Transverse colon (tissue), 4 donors: ENCODE measurements around the gene RPL13A. TPM values are rescaled to one million over a fixed set of nuclear protein-coding genes. Genes with fewer than 3 reads are reported as not detected.

Experiments used
- DNase-seq: peaks from one replicate; pipeline ENCODE4 v3.0.0-alpha.2; 2019
- H3K27ac ChIP-seq, 4 donors: fragments of 200-600 bp; sonication (generic); 2 replicates each; pipeline ENCODE4 v1.5.1; 2016 to 2018; ENCODE audit warnings: inconsistent platforms in 4 of 4
- H3K27me3 ChIP-seq: fragments of 200-600 bp; sonication (generic); 2 replicates; pipeline ENCODE4 v1.5.1; 2017; ENCODE audit warnings: inconsistent platforms
- H3K36me3 ChIP-seq, 4 donors: fragments of 200-600 bp; sonication (generic); 2 replicates each; pipeline ENCODE4 v1.5.1; 2017 to 2019; ENCODE audit warnings: inconsistent platforms in 4 of 4
- H3K4me1 ChIP-seq, 4 donors: fragments of 200-600 bp; sonication (generic); 2 replicates each; pipeline ENCODE4 v1.5.1; 2017 to 2020; ENCODE audit warnings: inconsistent platforms in 4 of 4
- H3K4me3 ChIP-seq, 4 donors: fragments of 200-600 bp; sonication (generic); 1 replicate in 1 of 4; 2 replicates in 3 of 4; pipeline versions ENCODE4 v1.5.1 to v1.6.1; 2017 to 2019; ENCODE audit warnings: inconsistent platforms in 4 of 4
- H3K9me3 ChIP-seq, 2 donors: fragments of 200-600 bp; sonication (generic); 2 replicates each; pipeline ENCODE4 v1.5.1; 2017 to 2019; ENCODE audit warnings: inconsistent platforms in 2 of 2
- EP300 ChIP-seq: sonication (generic); formaldehyde crosslinking; IDR thresholded peaks from one replicate; pipeline ENCODE4 v1.6.1; 2017; ENCODE audit warnings: antibody characterized with exemption, low read depth
- POLR2A ChIP-seq: fragments of 450-650 bp; IDR thresholded peaks from one replicate; pipeline ENCODE4 v1.6.1; 2016; ENCODE audit warnings: antibody characterized with exemption, mild to moderate bottlenecking, moderate library complexity
- POLR2AphosphoS5 ChIP-seq, 3 donors: sonication (generic); formaldehyde crosslinking; IDR thresholded peaks; one replicate each; pipeline ENCODE4 v1.6.1; 2016; ENCODE audit warnings: antibody characterized with exemption in 3 of 3
- WGBS, 2 donors: methylation state at CpG; one replicate each; pipeline ENCODE4 v1.1.5; 2018; ENCODE audit warnings: low coverage in 1 of 2; 5-methylcytosine and 5-hydroxymethylcytosine counted together
- in situ Hi-C, 4 donors: fragments of 200-750 bp; cut with MboI; loops; one replicate each; pipeline versions ENCODE4 v1.15.0 to v1.15.1; 2017; ENCODE audit warnings: low sequenced_read_pairs in 3 of 4, low pct_ligation_motif_present in 1 of 4, low pct_unique_long_range_greater_than_20kb in 1 of 4
- intact Hi-C: fragments of 100-400 bp; cut with DNase I; formaldehyde crosslinking; loops from one replicate; pipeline ENCODE4 v1.15.1; 2023; ENCODE audit warnings: low total_unique reads
- total RNA-seq, 4 donors: library from RNA; depleted of rRNA; stranded (reverse); fragments of >200 nt; gene quantifications; one replicate each; pipeline ENCODE4 v1.1.0, GENCODE V29; 2016
- TF ChIP-seq, protein P1 (sequence below), 5 experiments: fragments of 200-600 bp in 3 of 5; fragments of 450-650 bp in 2 of 5; sonication (generic) in 3 of 5; IDR thresholded peaks; 1 replicate in 2 of 5; 2 replicates in 3 of 5; pipeline ENCODE4 v1.5.1; 2016 to 2017; ENCODE audit warnings: antibody characterized with exemption in 5 of 5, inconsistent platforms in 3 of 5, mild to moderate bottlenecking in 2 of 5, moderate library complexity in 1 of 5

Gene RPL13A
- total RNA-seq, 4 donors from 2014 or later, result 1,219 to 2,956 (median 2,884) TPM

DNA sequence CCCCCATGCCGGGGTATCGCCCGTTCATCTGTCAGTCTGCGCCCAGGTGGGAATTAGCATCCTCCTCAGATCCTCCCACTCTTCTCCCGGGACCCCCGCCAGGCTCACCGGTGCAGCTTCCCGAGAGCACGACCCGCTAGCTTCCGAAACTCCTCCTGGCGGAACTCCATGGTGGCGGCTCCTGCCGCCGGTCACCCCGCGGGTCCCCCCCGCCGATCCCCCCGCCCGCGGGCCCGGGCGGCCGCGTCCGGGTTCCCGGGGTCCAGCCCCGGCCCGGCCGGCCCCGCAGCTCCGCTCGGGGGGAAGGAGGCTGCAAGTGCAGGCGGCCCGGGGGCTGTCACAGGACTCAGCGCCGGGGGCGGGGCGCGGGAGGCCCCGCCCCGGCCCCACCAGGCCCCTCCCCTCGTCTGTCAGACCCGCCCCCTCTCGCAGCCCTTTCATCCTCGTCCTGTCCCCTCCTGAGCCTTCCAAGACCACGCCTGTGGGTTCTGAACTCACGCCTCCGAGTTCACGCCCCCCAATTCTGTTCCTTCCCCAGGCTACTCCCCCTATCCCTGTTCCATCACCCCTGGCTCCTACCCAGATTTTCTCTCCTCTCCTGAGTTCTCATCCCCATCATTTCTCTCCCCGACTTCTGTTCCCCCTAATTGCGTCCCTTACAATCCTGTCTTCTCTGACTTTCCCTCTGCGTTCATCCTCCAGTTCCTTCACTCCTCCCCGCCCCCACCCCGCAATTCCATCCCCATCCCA lies 46.0 kb upstream of the RPL13A start, which contains the start of gene SLC17A7:
Gene SLC17A7, minus strand, starts transcription at position 318 of the 750 bp plus-strand sequence. Its CDS starts 148 bp downstream, at position 170.
- TF ChIP-seq POLR2AphosphoS5 (IDR thresholded peaks at IDR 0.05), result no peak
- TF ChIP-seq, protein P1, sequence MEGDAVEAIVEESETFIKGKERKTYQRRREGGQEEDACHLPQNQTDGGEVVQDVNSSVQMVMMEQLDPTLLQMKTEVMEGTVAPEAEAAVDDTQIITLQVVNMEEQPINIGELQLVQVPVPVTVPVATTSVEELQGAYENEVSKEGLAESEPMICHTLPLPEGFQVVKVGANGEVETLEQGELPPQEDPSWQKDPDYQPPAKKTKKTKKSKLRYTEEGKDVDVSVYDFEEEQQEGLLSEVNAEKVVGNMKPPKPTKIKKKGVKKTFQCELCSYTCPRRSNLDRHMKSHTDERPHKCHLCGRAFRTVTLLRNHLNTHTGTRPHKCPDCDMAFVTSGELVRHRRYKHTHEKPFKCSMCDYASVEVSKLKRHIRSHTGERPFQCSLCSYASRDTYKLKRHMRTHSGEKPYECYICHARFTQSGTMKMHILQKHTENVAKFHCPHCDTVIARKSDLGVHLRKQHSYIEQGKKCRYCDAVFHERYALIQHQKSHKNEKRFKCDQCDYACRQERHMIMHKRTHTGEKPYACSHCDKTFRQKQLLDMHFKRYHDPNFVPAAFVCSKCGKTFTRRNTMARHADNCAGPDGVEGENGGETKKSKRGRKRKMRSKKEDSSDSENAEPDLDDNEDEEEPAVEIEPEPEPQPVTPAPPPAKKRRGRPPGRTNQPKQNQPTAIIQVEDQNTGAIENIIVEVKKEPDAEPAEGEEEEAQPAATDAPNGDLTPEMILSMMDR (IDR thresholded peaks at IDR 0.05), result no peak
- TF ChIP-seq EP300, result no peak
- no peak for TF ChIP-seq POLR2A
- in situ Hi-C loops, result loop anchor here in 2 of 4 donors (5.0 to 10.0 kb wide), 2 partner anchors 47 to 49 kb away; no protein-coding TSS in a partner anchor
- no peaks in the 10 kb centered on the region for H3K9me3 ChIP-seq
- H3K27me3 ChIP-seq, result peaks cover 65% of the 10 kb centered on the region
- H3K36me3 ChIP-seq, result no peaks in the 10 kb centered on the region
- peak within 1 kb of the TSS; percentile 12 to 84 (median 30) for H3K27ac ChIP-seq
- H3K4me3 ChIP-seq, result peak within 1 kb of the TSS in 3 of 4 donors; percentile 16 to 64 (median 55)
- WGBS, 2 donors, result 9 to 13% methylated on average over 8 to 25 of the region's 56 CpGs
- DNase-seq, result peak; percentile 34
- intact Hi-C loops, result loop anchor here (5.0 to 10.0 kb wide), 2 partner anchors 49 to 217 kb away; no protein-coding TSS in a partner anchor
- peaks cover 0 to 26% (median 5%) of the 10 kb centered on the region in 4 donors for H3K4me1 ChIP-seq

DNA sequence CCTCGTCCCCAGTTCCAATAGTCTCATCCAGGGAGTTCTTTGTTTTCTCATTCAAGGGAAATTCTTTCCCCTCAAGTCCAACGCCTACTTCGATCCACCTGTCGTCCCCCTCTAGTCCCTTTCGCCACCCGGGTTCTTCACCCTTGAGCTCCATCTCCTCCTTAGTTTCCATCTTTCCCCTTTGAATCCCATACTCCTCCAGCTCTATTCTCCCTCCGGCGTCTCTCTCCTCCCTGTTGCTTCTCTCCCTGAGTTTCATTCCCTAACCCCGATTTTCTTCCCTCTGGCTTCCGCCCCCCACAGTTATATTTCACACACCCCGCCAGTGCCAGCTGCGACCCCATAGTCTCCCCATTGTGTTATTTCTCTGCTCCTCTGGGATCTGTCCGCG lies 45.5 kb upstream of the RPL13A start:
- Histone ChIP-seq H3K4me3 (peak overlapping the region in 1 of 4 donors; percentile 64), H3K4me1 (peaks cover 0 to 26% (median 4%) of the 10 kb centered on the region in 4 donors), H3K9me3 (no peaks in the 10 kb centered on the region), H3K27ac (peak overlapping the region; percentile 12 to 84 (median 30)), H3K36me3 (no peaks in the 10 kb centered on the region), H3K27me3 (peaks cover 59% of the 10 kb centered on the region)
- WGBS, 2 donors, result 27 to 36% methylated on average over 6 to 14 of the region's 14 CpGs
- in situ Hi-C loops, result loop anchor here in 2 of 4 donors (5.0 to 10.0 kb wide), 2 partner anchors 47 to 50 kb away; no protein-coding TSS in a partner anchor
- intact Hi-C loops, result loop anchor here (2.0 to 10.0 kb wide), 3 partner anchors 50 to 217 kb away; no protein-coding TSS in a partner anchor
- no peak for DNase-seq
- TF ChIP-seq, protein P1 (IDR thresholded peaks at IDR 0.05), result no peak
- no peak for TF ChIP-seq POLR2A
- no peak for TF ChIP-seq EP300
- no peak for TF ChIP-seq POLR2AphosphoS5 (IDR thresholded peaks at IDR 0.05)

DNA sequence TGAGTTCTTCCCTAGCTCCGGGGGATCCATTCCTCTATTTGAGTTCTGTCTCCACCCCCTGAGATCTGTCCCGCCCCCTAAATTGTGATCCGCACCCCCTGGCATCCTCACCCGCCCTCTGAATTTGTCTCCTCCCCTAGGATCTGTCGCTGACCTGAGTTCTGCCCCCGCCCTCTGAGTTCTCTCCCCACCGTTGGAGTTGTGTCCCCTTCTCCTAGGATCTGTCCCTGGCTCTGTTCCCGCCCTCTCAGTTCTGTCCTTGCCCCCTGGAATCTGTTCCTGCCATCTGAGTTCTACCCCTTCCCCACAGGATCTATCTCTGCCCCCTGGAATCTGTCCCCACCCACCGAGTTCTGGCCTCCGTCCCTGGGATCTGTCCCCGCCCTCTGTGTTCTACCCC lies 45.1 kb upstream of the RPL13A start:
- TF ChIP-seq POLR2A (no peak), EP300 (no peak), POLR2AphosphoS5 (IDR thresholded peaks at IDR 0.05) (no peak)
- TF ChIP-seq, protein P1 (IDR thresholded peaks at IDR 0.05), result no peak
- WGBS, 2 donors, result 0 to 10% methylated on average over 4 to 11 of the region's 11 CpGs
- peak; percentile 33 for DNase-seq
- no peaks in the 10 kb centered on the region for H3K9me3 ChIP-seq
- H3K27ac ChIP-seq, result peak overlapping the region; percentile 12 to 84 (median 30)
- peak overlapping the region in 2 of 4 donors; percentile 55 to 64 for H3K4me3 ChIP-seq
- intact Hi-C loops (loop anchor here (2.0 to 10.0 kb wide), 3 partner anchors 50 to 218 kb away; no protein-coding TSS in a partner anchor), in situ Hi-C loops (loop anchor here in 2 of 4 donors (5.0 to 10.0 kb wide), 2 partner anchors 48 to 50 kb away; no protein-coding TSS in a partner anchor)
- H3K36me3 ChIP-seq, result no peaks in the 10 kb centered on the region
- peaks cover 55% of the 10 kb centered on the region for H3K27me3 ChIP-seq
- peaks cover 0 to 26% (median 4%) of the 10 kb centered on the region in 4 donors for H3K4me1 ChIP-seq

DNA sequence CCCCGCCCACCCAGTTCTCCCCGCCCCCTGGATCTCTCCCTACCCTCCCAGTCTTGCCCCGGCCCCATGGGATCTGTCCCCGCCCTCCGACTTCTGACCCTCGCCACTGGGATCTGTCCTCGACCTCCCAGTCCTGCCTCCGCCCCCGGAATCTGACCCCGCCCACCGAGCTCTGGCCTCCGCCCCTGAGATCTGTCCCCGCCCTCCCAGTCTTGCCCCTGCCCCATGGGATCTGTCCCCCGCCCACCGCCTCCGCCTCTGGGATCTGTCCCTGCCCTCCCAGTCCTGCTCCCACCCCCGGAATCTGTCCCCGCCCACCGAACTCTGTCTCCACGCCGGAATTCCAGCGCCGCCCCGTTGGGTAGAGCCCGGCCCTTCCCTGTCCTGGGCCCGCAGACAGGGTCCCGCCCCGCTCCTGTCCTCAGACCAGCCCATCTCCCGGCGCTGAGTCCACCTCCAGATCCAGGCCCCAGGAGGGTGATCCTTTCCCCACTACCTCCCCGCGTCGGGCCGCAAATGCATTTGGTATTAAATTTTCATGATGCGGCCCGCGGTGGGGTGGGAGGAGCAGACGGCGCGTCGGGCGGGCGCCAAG lies 44.5 kb upstream of the RPL13A start:
- peak; percentile 96 for DNase-seq
- intact Hi-C loops (loop anchor here (2.0 to 10.0 kb wide), 3 partner anchors 51 to 218 kb away; no protein-coding TSS in a partner anchor), in situ Hi-C loops (loop anchor here in 2 of 4 donors (5.0 to 10.0 kb wide), 2 partner anchors 48 to 51 kb away; no protein-coding TSS in a partner anchor)
- Histone ChIP-seq H3K27ac (peak overlapping the region; percentile 76 to 84 (median 82)), H3K36me3 (no peaks in the 10 kb centered on the region), H3K4me1 (peaks cover 0 to 28% (median 4%) of the 10 kb centered on the region in 4 donors), H3K4me3 (peak overlapping the region; percentile 51 to 64 (median 54)), H3K27me3 (peaks cover 50% of the 10 kb centered on the region), H3K9me3 (no peaks in the 10 kb centered on the region)
- WGBS, 2 donors, result 1 to 2% methylated on average over 10 to 22 of the region's 43 CpGs
- TF ChIP-seq, protein P1 (IDR thresholded peaks at IDR 0.05), result no peak
- TF ChIP-seq EP300 (no peak), POLR2A (peak; percentile 35), POLR2AphosphoS5 (IDR thresholded peaks at IDR 0.05) (peak in 1 of 3 donors; percentile 49)
